Subcutaneous abdominal adipose tissue (tissue), 5 donors: ENCODE results near the gene GPANK1.
A peak's percentile ranks its signal among the peaks of the same experiment; 100 is the strongest.

Experiments
- H3K27ac ChIP-seq: one replicate; pipeline ENCODE4 v1.7.0; 2013; ENCODE audit warnings: low read depth, mild to moderate bottlenecking, inconsistent platforms, low read length, moderate library complexity
- H3K27me3 ChIP-seq, 5 donors: one replicate each; pipeline ENCODE4 v1.7.0; 2013; ENCODE audit warnings: low read length in 5 of 5, inconsistent platforms in 1 of 5; ENCODE audit not compliant: control insufficient read depth in 5 of 5, insufficient read depth in 4 of 5
- H3K36me3 ChIP-seq, 5 donors: one replicate each; pipeline ENCODE4 v1.7.0; 2013; ENCODE audit warnings: low read length in 5 of 5; ENCODE audit not compliant: control insufficient read depth in 5 of 5, insufficient read depth in 5 of 5
- H3K4me1 ChIP-seq, 5 donors: one replicate each; pipeline ENCODE4 v1.7.0; 2013; ENCODE audit warnings: low read length in 5 of 5, mild to moderate bottlenecking in 3 of 5, moderate library complexity in 1 of 5; ENCODE audit not compliant: control insufficient read depth in 5 of 5, insufficient read depth in 5 of 5
- H3K4me3 ChIP-seq, 5 donors: one replicate each; pipeline ENCODE4 v1.7.0; 2013; ENCODE audit warnings: low read length in 5 of 5, low read depth in 1 of 5
- H3K9ac ChIP-seq, 5 donors: one replicate each; pipeline ENCODE4 v1.7.0; 2013; ENCODE audit warnings: low read length in 5 of 5, mild to moderate bottlenecking in 4 of 5, moderate library complexity in 3 of 5
- H3K9me3 ChIP-seq, 5 donors: one replicate each; pipeline ENCODE4 v1.7.0; 2013; ENCODE audit warnings: low read length in 5 of 5; ENCODE audit not compliant: control insufficient read depth in 5 of 5
- donor health status: healthy.
- donor health status: healthy.
- donor health status: healthy.
- donor health status: healthy.
- donor health status: healthy.

The GPANK1 gene

DNA sequence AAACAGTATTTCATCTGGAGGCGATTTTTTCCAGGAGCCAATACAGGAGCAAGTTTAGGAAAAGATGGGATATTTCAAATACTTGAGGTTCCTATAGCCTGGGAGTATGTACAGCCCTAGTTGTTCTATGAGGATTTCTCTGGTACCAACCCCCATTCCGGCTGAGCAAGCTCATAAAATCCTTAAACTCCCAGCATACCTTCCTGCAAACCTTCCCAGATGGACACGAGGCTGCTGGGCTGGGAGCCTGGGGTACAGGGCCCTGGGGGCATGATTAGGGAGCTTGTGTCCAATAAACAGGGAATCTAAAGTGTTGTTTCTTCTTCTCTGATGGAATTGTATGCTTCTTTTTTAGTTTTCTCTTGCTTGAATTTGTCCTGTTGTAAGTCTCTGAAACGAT lies 42.8 kb downstream of the GPANK1 start:
- Histone ChIP-seq H3K27ac (peak overlapping the region; percentile 95), H3K27me3 (no peaks in the 10 kb centered on the region), H3K4me1 (peaks cover 0 to 36% (median 25%) of the 10 kb centered on the region in 5 donors), H3K36me3 (peaks cover 0 to 38% (median 35%) of the 10 kb centered on the region in 5 donors), H3K9ac (peak overlapping the region in 4 of 5 donors; percentile 94 to 99 (median 96)), H3K9me3 (no peaks in the 10 kb centered on the region), H3K4me3 (peak overlapping the region; percentile 85 to 93 (median 86))

DNA sequence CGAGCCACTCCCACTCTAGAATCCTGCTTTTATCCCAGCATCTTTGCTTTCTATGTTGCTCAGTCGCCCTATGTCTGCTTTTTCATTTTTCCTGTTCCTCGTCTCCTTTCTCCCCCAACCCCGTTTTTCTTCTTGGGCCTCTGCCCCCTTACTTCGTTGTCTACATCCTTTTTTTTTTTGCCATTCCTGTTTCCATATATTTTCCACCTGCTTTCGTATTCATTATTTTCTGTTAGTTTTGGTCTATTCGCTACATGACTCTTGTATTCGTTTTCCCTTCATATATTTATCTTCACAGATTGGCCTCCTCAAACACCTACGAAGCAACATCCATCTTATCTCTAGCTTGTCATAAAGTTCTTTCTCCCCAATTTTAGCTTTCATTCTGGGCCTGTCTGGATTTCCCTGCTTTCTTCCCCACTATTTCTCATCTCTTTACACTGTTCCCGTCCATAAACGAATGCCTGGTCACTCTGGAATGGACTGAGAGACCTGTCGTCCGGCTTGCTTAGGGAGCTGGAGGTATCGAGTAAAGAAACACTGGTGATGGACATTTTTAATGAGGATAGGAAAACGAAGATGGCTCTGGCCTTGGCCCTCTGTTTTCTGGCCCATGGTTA lies 43.4 kb downstream of the GPANK1 start:
- Histone ChIP-seq H3K4me3 (peak overlapping the region; percentile 85 to 93 (median 86)), H3K9ac (peak overlapping the region; percentile 32 to 99 (median 95)), H3K36me3 (peaks cover 0 to 32% (median 30%) of the 10 kb centered on the region in 5 donors), H3K27ac (peak overlapping the region; percentile 95), H3K27me3 (no peaks in the 10 kb centered on the region), H3K9me3 (no peaks in the 10 kb centered on the region), H3K4me1 (peaks cover 0 to 36% (median 27%) of the 10 kb centered on the region in 5 donors)

DNA sequence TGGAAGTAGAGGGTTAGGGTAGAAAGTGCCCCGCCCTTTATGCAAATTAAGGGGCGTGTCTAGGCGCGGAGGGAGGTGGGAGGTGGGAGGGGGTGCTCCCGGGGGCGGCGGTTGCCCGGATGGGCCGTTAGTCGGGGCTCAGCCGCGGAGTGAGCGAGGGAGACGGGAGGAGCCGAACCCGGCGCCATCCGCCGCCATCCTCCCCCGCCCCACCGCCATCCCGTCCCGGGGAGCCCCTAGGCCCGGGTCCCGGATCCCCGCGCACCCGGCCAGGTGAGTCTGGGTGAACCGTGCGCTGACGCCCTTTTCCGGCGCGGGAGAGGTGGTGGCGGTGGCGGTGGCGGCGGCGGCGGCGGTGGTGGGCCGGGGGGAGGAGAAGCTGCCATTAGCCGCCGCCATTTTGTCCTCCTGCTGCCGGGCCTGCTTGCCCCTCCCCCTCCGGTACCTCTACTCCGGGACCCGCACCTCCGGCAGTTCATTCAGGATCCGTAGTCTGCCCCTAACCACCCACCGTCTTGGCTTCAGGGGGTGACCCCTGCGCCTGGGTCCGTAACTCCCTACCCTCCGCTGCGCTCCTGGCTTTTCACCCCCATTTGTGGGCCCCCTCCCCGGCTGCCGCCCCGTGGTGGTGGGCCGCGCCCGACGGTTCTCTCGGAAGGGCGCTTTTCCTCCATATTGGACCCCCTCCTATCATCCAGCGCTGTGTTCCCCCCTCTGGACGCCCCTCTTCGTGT lies 44.0 kb downstream of the GPANK1 start, which contains the start of gene PRRC2A:
Gene PRRC2A, plus strand, starts transcription at position 130 of the 734 bp plus-strand sequence. CDS start 2,075 bp downstream, outside the sequence.
- H3K9me3 ChIP-seq, result no peaks in the 10 kb centered on the region
- peak within 1 kb of the TSS; percentile 95 for H3K27ac ChIP-seq
- H3K9ac ChIP-seq, result peak within 1 kb of the TSS; percentile 32 to 99 (median 95)
- peaks cover 0 to 25% (median 23%) of the 10 kb centered on the region in 5 donors for H3K36me3 ChIP-seq
- peak within 1 kb of the TSS; percentile 85 to 93 (median 86) for H3K4me3 ChIP-seq
- peaks cover 0 to 37% (median 27%) of the 10 kb centered on the region in 5 donors for H3K4me1 ChIP-seq
- H3K27me3 ChIP-seq, result no peaks in the 10 kb centered on the region

DNA sequence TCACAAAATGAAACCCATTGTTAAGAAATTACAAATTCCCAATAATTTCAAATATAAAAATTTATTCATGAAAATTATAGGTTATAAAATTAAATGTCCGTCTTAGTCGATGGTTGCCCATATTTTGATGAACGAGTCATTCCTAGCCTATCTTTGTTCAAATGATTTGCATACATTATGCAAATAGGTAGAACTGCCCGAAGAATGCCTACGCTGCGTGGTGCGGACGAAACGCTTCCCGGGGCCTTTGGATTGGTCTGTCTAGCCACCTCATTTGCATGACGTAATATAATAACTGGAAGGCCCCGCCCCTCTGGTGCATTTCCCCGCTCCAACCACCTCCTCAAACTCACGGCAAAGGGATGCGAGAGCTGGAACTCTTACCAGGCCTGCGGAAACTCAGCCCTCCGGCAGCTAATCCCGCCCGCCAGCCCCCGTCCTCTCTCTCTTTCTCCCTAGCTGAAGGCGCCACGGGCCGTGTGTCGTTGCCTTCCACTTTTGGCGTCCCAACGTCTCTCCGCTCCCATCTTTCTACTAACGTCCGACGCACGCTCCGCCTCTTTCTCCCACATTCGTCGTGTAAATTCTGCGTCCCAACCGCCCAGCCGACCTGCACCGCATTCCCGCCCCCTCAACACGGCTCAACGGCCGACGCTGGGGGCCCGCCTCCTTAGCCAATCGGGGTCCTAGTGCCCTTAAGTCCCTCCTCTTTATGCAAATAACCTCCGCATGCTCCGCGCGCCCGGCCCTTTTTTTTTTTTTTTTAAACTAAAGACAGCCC lies 44.8 kb downstream of the GPANK1 start:
- peaks cover 0 to 18% (median 15%) of the 10 kb centered on the region in 5 donors for H3K36me3 ChIP-seq
- no peaks in the 10 kb centered on the region for H3K9me3 ChIP-seq
- peak overlapping the region; percentile 56 to 93 (median 86) for H3K4me3 ChIP-seq
- peak overlapping the region; percentile 95 for H3K27ac ChIP-seq
- H3K4me1 ChIP-seq, result peaks cover 0 to 38% (median 27%) of the 10 kb centered on the region in 5 donors
- H3K9ac ChIP-seq, result peak overlapping the region; percentile 16 to 88 (median 80)
- H3K27me3 ChIP-seq, result no peaks in the 10 kb centered on the region

DNA sequence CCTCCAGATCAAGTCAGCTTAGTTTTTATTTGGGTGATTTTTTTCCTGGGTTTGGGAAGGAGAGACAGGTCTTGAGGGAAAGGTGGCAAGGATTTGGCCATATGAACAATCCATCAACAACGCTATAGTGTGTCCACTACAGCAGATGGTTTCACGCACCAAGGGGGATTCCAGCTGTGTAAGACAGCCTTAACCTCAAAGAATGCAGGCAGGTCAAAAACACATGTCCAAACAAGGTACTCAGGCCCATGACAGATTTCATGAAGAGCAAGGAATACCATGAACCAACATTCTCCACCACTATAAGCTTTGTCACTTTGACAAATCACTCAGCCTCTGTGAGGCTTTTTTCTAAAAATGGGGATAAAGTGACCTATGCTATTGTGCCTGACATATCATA lies 47.8 kb downstream of the GPANK1 start:
- no peak overlapping the region for H3K4me3 ChIP-seq

DNA sequence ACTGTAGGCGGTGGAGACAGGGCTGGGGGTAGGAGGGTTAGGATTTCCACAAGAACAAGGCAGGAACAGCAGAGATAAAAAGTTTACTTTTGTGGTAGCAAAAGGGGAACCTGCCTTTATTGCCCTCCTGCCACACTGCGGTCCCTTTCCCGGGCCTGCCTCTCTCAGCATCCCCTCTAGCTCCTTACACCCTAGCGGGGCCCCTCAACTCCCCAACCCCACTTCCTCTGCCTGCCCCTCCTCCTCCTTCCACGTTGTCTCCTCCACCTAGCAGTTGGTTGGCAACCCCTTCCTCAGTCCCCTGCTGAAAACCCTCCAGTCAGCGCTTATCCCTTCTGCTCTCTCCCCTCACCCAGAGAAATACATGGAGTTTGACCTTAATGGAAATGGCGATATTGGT lies 49.0 kb downstream of the GPANK1 start:
- no peaks in the 10 kb centered on the region for H3K36me3 ChIP-seq
- peak overlapping the region; percentile 17 to 47 (median 44) for H3K4me3 ChIP-seq
- no peaks in the 10 kb centered on the region for H3K27me3 ChIP-seq
- peak overlapping the region in 3 of 5 donors; percentile 26 to 47 (median 37) for H3K9ac ChIP-seq
- H3K27ac ChIP-seq, result no peak overlapping the region
- peaks cover 0 to 18% (median 3%) of the 10 kb centered on the region in 5 donors for H3K4me1 ChIP-seq
- no peaks in the 10 kb centered on the region for H3K9me3 ChIP-seq

More for the DNA sequence above, 47.8 kb downstream of the GPANK1 start:
- Histone ChIP-seq H3K4me1 (peaks cover 0 to 30% (median 14%) of the 10 kb centered on the region in 5 donors), H3K9me3 (no peaks in the 10 kb centered on the region), H3K9ac (no peak overlapping the region), H3K27ac (no peak overlapping the region), H3K36me3 (no peaks in the 10 kb centered on the region), H3K27me3 (no peaks in the 10 kb centered on the region)

DNA sequence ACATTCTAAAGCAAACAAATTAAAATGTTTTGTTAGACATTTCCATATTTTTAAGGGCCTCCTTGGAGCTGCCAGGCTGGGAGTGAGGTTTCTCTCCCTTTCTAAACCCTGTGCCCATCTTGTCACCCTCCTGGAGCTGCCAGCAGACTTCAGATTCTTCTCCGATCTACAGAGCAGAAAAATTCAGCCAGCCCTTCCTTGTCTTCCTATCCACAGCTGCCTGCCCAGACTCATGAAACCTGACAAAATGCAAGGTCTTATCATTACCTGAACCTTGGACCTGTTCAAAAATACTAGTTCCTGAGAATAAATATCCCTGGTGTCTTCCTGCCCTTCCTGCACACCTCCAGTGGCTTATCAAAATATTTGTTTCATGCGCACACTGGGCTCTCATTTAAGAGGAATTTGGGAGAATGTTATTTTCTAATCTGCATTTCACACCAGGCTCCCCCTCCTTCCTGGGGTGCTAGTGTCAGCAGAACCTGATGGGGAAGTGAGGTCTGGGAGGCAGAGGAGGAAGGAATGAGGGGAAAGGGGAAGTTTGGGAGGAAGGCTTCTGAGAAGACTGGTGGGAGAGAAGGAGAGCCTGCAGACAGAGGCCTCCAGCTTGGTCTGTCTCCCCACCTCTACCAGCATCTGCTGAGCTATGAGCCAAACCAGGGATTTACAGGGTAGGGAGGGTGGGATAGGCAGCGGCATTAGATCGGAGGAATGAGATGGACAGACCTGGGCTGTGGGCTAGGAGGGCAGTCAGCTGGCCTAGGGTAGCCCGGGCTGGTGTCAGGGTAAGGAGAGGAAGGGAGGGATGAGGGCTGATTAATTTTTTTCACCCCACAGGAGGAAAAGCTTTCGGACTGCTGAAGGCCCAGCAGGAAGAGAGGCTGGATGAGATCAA lies 49.9 kb downstream of the GPANK1 start, which contains the start of gene AIF1:
Gene AIF1, plus strand, starts transcription at position 551 of the 895 bp plus-strand sequence. Its CDS starts 96 bp downstream, at position 647.
- H3K9me3 ChIP-seq, result no peaks in the 10 kb centered on the region
- H3K4me3 ChIP-seq, result peak within 1 kb of the TSS; percentile 17 to 47 (median 44)
- H3K36me3 ChIP-seq, result no peaks in the 10 kb centered on the region
- H3K27ac ChIP-seq, result no peak within 1 kb of the TSS
- peak within 1 kb of the TSS in 3 of 5 donors; percentile 26 to 47 (median 37) for H3K9ac ChIP-seq
- H3K27me3 ChIP-seq, result no peaks in the 10 kb centered on the region
- H3K4me1 ChIP-seq, result peaks cover 0 to 18% (median 3%) of the 10 kb centered on the region in 5 donors

DNA sequence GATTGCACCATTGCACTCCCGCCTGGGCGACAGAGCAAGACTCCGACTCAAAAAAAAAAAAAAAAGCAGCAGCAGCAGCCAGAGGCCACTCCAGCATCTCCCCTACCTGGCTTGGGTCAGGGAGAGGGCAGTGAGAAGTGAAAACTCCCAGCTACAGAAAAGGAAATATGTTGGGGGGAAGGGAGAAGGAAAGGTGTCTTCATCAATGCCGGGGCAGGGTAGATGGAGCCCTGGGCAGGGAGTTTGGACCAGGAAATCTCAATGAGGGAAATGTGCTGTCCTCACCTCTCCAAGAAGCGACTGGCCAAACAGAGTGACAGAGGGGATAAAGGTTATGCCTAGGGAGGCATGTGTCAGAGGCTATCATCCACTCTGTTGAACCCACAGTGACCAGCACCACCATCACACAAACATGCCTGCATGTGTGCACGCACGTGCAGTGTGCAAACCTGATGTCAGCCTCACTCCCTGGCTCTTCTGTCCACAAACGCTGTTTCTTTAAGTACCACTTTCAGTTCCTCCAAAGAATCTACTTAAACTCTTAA lies 50.6 kb downstream of the GPANK1 start:
- peaks cover 0 to 14% (median 0%) of the 10 kb centered on the region in 5 donors for H3K4me1 ChIP-seq
- H3K4me3 ChIP-seq, result no peak overlapping the region
- H3K36me3 ChIP-seq, result no peaks in the 10 kb centered on the region
- no peaks in the 10 kb centered on the region for H3K9me3 ChIP-seq
- H3K27me3 ChIP-seq, result no peaks in the 10 kb centered on the region
- H3K27ac ChIP-seq, result no peak overlapping the region
- no peak overlapping the region for H3K9ac ChIP-seq
